ENCODE results near the gene CRAMP1. TPM values are rescaled to one million over a fixed set of nuclear protein-coding genes. Genes with fewer than 3 reads are reported as not detected.
"Not testable (repeated sequence)": the region's sequence is repeated elsewhere in the genome, so short reads cannot be mapped to it uniquely, and the experiment has no call there.

The CRAMP1 gene
- total RNA-seq, 1 experiment from 2014 or later: 33.0 TPM

- H3K36me3 ChIP-seq (ENCODE audit: insufficient read depth, low read length, poor library complexity, severe bottlenecking): peaks cover 70% of the 10 kb centered on the region
- ChIA-PET POLR2A (ENCODE audit: low non-redundant PET) (no interaction called here), CTCF (interaction anchor here (0.6 kb wide), 1 partner anchor 358 kb away, joined by 6 read pairs; no protein-coding TSS in a partner anchor)
- no TSS peak for BruUV-seq (replicated peaks)
- intact Hi-C loops (cut with micrococcal nuclease; ENCODE audit: unreplicated experiment): no loop called here
- no peaks in the 10 kb centered on the region for H3K9me3 ChIP-seq (ENCODE audit: low read depth, low read length, poor library complexity, severe bottlenecking)
- no peaks in the 10 kb centered on the region for H3K27me3 ChIP-seq (replicated peaks; ENCODE audit: insufficient read depth, low read depth, low read length, poor library complexity)
- no peak overlapping the region for H3K4me3 ChIP-seq (ENCODE audit: low read depth, low read length, poor library complexity, severe bottlenecking)
- H3K4me1 ChIP-seq (ENCODE audit: insufficient read depth, low read length, poor library complexity, severe bottlenecking): peaks cover 4% of the 10 kb centered on the region
- no peak for DNase-seq (ENCODE audit: low spot score)
- H3K27ac ChIP-seq (ENCODE audit: low read depth, low read length, poor library complexity, severe bottlenecking): no peak overlapping the region
- TF ChIP-seq CTCF (conservative IDR thresholded peaks at IDR 0.05; ENCODE audit: low read depth, low read length) (no peak), EZH2 (IDR thresholded peaks at IDR 0.05; ENCODE audit: borderline replicate concordance, low read depth, low read length, poor library complexity, severe bottlenecking) (no peak)
Measured at GRCh38 chr16:1700246-1700645, 88.1 kb downstream of the CRAMP1 start.

- Histone ChIP-seq H3K4me1 (ENCODE audit: insufficient read depth, low read length, poor library complexity, severe bottlenecking) (peaks cover 4% of the 10 kb centered on the region), H3K4me3 (ENCODE audit: low read depth, low read length, poor library complexity, severe bottlenecking) (no peak overlapping the region), H3K27me3 (replicated peaks; ENCODE audit: insufficient read depth, low read depth, low read length, poor library complexity) (no peaks in the 10 kb centered on the region), H3K27ac (ENCODE audit: low read depth, low read length, poor library complexity, severe bottlenecking) (no peak overlapping the region), H3K9me3 (ENCODE audit: low read depth, low read length, poor library complexity, severe bottlenecking) (no peaks in the 10 kb centered on the region), H3K36me3 (ENCODE audit: insufficient read depth, low read length, poor library complexity, severe bottlenecking) (peaks cover 63% of the 10 kb centered on the region)
- intact Hi-C loops (cut with micrococcal nuclease; ENCODE audit: unreplicated experiment): no loop called here
- no peak for DNase-seq (ENCODE audit: low spot score)
- CTCF ChIA-PET: no interaction called here
- TF ChIP-seq CTCF (conservative IDR thresholded peaks at IDR 0.05; ENCODE audit: low read depth, low read length) (no peak), EZH2 (IDR thresholded peaks at IDR 0.05; ENCODE audit: borderline replicate concordance, low read depth, low read length, poor library complexity, severe bottlenecking) (no peak)
- POLR2A ChIA-PET (ENCODE audit: low non-redundant PET): interaction anchor here (0.6 kb wide), 1 partner anchor 82 kb away, joined by 14 read pairs; the partner anchor contains the start of gene NUBP2
- BruUV-seq (replicated peaks): no TSS peak
Measured at GRCh38 chr16:1701216-1701878, 89.2 kb downstream of the CRAMP1 start.

GRCh38 chr16:1705324-1705687 is 93.1 kb downstream of the CRAMP1 start:
- POLR2A ChIA-PET (ENCODE audit: low non-redundant PET): interaction anchor here (0.5 to 0.6 kb wide), 2 partner anchors 13 to 397 kb away, joined by 3 to 4 read pairs; no protein-coding TSS in a partner anchor
- peak overlapping the region; percentile 94 for H3K4me3 ChIP-seq (ENCODE audit: low read depth, low read length, poor library complexity, severe bottlenecking)
- intact Hi-C loops (cut with micrococcal nuclease; ENCODE audit: unreplicated experiment); H3K9me3 ChIP-seq (ENCODE audit: low read depth, low read length, poor library complexity, severe bottlenecking); H3K27me3 ChIP-seq (replicated peaks; ENCODE audit: insufficient read depth, low read depth, low read length, poor library complexity): not testable (repeated sequence)
- peak overlapping the region; percentile 89 for H3K27ac ChIP-seq (ENCODE audit: low read depth, low read length, poor library complexity, severe bottlenecking)
- BruUV-seq (replicated peaks): TSS peak; percentile 77
- CTCF ChIA-PET: interaction anchor here (0.5 to 3.7 kb wide), 11 partner anchors 8 to 948 kb away, joined by 3 to 17 read pairs (median 4); partner anchors contain the start of genes EME2, IFT140, JPT2 and MRPS34
- H3K36me3 ChIP-seq (ENCODE audit: insufficient read depth, low read length, poor library complexity, severe bottlenecking): peaks cover 24% of the 10 kb centered on the region
- DNase-seq (ENCODE audit: low spot score): peak; percentile 28
- peaks cover 12% of the 10 kb centered on the region for H3K4me1 ChIP-seq (ENCODE audit: insufficient read depth, low read length, poor library complexity, severe bottlenecking)

All from A673 (cell line).